ENCODE results near the gene HPS4.

- TF ChIP-seq ARNT (IDR thresholded peaks at IDR 0.05) = no peak
- TF ChIP-seq SP1 (IDR thresholded peaks at IDR 0.05) = no peak
- TF ChIP-seq LEF1 (IDR thresholded peaks at IDR 0.05; ENCODE audit: borderline replicate concordance) = no peak
- no peak for TF ChIP-seq FOXM1 (IDR thresholded peaks at IDR 0.05; ENCODE audit: borderline replicate concordance)
- no peak for TF ChIP-seq ELF4 (IDR thresholded peaks at IDR 0.05)
- no peak for TF ChIP-seq ZNF384 (IDR thresholded peaks at IDR 0.05)
- no peak for TF ChIP-seq BHLHE40 (IDR thresholded peaks at IDR 0.05; ENCODE audit: borderline replicate concordance)
- no peak for TF ChIP-seq NFRKB (IDR thresholded peaks at IDR 0.05)
These were observed 20.9 kb downstream of the HPS4 start for GRCh38 chr22:26462641-26463040.

All from HEK293T (cell line).